ENCODE data around the gene CCDC92.

Gene CCDC92

DNA sequence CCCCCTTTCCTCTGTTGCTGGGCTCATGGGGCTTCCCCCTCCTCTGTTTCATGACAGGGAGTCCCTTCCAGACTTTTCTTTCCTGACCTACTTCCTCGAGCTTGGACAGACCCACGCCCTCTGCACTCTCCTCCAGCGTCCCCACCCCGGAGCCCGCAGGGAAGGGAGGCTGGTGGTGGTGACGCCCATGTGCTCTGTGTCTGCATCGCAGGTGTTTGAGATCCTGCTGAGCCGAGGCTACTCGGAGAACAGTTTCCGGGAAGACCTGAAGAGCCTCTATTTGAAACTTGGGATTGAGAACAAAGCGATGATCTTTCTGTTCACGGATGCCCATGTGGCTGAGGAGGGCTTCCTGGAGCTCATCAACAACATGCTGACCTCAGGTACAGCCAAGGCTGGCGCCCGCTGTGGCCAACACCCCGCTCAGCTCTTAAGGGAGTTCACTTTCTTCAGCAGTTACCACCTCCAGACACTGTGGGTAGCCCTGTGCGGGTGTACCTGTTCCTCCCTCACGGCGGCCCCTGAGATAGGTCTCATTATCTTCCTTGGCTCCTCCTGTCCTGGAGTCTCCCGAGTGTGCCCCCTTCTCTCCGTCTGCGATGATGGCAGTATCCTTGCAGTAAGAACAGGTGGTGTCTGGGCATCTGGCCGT is 85.6 kb downstream of the CCDC92 start:
- no peak for DNase-seq

DNA sequence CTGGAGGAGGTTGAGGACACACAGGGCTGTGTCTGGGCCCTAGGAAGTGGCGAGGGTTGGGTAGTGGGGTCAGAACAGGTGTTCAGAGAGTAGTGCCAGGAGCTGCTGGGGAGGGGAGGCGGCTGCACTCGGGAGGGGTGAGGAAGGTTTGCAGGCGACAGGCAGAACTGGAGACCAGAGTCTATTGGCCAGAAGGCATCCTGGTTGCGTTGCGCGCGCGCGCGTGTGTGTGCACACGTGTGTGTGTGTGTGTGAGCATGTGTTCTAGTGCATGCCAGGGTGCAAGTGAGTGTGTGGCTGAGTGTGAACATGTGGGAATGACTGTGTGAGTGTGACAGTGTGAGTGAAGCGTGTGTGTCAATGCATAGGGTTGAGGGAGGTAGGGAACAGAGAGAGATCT is 86.4 kb downstream of the CCDC92 start:
- DNase-seq: no peak
